Stimulated activated CD8-positive, alpha-beta memory T cell treated with anti-CD3 and anti-CD28 coated beads, Interleukin-12 subunit alpha, Interleukin-12 subunit beta, amount 100 ng/mL, for 4 hours (primary cell): Measurements from ENCODE around the gene MPHOSPH9.

ENCODE experiments used
- DNase-seq: peaks from one replicate; pipeline ENCODE4 v3.0.0-alpha.2; 2020; ENCODE audit warnings: low read depth

The MPHOSPH9 gene

DNA sequence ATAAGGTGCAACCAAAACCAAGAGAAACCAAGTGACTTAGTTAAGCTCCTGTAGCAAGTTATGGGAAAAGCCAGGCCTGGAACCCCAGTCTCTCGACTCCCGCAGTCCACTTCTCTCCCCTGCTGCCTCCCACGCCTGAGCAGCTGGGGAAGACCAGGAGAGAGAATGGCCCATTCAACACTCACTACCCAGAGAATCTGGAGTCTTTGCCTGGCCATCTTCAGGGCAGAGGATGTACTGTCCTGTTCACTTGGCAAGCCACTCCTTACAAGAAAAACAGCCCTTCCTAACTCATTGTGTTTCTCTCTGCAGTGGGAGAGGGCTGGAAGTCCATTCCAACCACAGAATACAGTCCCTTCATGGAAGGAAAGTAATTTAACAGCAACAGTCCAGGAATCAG, 83.9 kb downstream of the MPHOSPH9 start:
- no peak for DNase-seq

- DNase-seq: no peak
Measured at GRCh38 chr12:123148655-123149054, 84.3 kb downstream of the MPHOSPH9 start.

GRCh38 chr12:123148223-123148622, 84.7 kb downstream of the MPHOSPH9 start:
- no peak for DNase-seq

DNA sequence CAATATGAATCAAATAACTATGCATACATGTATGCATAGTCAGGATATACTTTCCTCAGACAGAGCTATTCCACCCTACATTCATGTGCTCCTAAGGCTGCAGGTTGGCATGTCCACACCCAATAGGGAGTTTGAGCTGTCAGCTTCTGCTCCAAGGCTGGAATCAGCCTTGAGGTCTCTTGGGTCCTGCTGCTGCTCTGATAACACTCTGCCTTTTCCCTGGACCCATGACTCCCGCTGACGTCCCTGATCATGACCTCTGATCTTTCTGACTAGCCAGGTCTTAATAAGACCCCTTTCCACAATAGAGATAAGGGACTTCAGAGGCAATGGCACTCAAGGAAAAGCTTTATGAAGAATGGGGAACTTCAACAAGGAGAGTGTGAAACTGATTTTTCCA, 87.7 kb downstream of the MPHOSPH9 start:
- DNase-seq: no peak

- DNase-seq: no peak
Measured at GRCh38 chr12:123143736-123144461, 89.0 kb downstream of the MPHOSPH9 start.

DNA sequence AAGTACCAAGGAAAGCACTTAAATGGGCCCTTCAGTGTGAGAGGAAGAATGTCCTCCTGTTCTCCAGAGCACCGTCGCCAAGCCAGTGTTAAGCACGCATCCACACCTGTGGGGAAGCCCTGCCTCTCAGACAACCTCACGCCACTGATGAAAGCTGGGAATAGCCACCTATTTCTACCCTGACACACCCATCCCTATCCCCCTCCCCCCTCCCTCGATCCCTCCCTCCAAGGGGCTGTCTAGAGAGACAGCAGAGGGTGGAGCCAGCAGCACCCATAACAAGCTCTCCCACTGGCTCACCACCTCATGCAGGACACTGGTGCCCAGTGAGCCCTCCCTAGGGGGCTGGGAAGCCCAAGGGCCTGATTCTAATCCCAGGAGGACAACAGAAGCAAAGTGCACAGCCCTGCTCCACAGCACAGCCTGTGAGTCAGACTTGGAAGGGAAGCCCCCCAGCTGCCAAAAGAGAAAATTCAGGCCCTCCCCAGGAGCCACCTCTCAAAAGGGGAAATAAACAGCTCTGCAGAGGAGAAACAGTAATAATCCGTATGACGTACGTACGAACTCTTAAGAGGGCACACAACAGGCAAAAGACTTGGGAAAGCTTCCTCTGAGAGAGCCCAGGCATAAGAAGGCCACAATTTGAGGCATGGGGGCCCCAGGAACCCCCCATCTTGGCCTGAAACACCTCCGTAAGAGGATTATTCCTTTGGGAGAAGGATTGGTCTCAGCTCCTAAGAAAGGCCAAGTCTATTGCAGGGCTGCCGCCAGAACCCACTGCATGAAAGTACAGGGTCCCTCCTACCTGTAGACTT, 89.8 kb downstream of the MPHOSPH9 start:
- no peak for DNase-seq

DNA sequence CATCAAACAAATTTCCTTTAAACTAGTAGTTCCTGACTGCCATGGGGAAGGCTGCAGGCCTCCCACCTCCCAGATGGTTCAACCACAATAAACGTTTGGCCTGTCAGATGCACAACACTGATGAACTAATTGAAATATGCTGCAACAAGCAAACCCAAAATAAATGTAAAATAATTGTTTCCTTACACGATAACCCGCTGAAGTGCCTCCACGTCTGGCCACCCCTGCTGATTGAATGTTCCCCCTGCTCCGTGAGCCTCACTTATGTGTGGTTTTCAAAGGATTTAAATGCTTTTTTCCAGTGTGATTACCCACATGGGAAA, 90.5 kb downstream of the MPHOSPH9 start:
- DNase-seq: no peak

DNA sequence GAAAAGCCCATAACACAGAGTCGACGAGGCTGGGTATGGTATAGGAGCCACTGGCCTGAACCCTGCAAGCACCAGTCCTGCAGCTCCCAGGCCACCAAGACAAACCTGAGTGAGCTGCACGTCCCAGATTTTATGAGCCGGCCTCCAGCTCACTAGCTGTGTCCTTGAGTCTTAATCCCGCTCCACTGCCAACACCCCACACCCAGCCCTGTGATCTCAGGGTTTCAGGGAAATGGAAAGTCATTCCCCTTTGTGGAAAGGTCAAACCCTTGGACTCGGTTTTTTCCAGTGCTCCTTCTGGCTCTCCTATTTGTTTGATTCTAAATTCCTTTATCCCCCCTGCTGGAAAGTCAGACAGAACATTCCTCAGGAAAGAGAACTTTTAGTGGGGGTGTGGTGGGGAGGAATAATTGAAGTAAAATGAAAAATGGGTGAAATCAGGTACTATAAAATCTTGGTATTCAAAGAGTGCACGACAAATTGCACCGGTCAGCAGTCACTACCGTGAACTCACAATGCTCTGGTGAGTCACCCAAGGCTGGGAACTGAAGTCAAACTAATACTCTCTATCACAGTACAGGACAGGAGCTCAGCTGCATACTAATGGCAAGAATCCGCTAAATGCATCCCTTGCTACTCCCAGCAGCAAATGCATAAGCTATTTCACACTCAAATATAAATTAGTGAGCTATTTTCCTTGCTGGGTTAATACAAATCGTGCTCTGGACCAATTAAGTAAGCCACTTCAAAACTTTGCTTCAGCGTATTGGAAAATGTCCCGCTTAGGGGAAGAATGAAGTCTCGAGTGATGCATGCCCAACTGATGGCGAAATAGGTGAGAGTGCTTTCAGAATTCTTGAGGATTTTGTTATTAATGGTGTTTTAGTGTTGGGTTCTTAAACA, 91.1 kb downstream of the MPHOSPH9 start:
- DNase-seq: no peak

- DNase-seq: no peak
Measured at GRCh38 chr12:123140676-123141614, 92.0 kb downstream of the MPHOSPH9 start.

- no peak for DNase-seq
Measured at GRCh38 chr12:123139926-123140675, 92.8 kb downstream of the MPHOSPH9 start.

- DNase-seq: no peak
Measured at GRCh38 chr12:123135688-123136087, 97.3 kb downstream of the MPHOSPH9 start.

DNA sequence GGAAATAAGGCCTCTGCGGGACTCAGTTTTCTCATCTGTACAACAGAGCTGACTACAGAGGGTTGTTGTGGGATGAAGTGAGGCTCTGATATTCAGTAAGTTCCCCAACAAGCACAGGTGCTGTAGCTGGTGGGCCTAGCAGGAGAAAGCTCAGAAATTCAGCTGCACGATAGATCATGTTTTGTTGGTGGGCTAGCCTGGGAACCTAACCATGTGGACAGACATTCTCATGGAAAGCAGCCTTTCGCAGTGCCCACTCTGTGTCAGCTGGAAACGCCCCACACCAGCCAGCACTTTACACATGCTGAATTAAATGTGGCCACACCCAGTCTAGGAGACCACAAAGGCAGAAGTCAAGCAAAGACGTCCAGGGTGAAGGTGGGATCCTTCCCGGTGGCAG, 98.1 kb downstream of the MPHOSPH9 start:
- no peak for DNase-seq

- DNase-seq: no peak
Measured at GRCh38 chr12:123134271-123134671, 98.7 kb downstream of the MPHOSPH9 start.

- DNase-seq: no peak
Measured at GRCh38 chr12:123133701-123134100, 99.2 kb downstream of the MPHOSPH9 start.

DNA sequence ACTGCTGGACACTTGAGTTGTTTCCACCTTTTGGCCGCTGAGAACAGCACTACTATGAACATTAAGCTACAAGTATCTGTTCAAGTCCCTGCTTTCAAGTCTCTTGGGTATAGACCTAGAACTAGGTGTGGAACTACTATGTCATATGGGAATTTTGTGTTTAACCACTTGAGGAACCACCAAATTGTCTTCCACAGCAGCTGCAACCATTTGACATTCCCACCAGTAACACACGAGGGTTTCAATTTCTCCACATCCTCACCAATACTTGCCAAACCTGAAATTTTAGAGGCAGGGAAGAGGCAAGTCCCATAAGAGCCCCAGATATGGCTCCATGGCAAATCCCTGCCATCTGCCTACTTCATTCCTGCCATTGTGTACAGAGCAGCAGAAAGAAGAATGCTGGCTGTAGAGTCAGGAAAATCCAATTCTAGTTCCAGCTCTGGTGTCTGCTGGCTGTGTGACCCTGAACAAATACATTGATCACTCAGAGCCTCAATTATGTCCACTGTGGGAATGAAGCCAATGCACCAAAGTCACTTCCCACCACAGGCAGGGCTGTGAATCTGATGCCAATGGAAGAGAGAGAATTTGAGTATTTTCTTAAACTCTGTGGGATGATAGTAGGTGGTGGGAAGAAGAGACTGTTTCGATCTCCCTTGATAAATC, 99.9 kb downstream of the MPHOSPH9 start:
- DNase-seq: no peak

- no peak for DNase-seq
Measured at GRCh38 chr12:123131879-123132402, 101.0 kb downstream of the MPHOSPH9 start.

DNA sequence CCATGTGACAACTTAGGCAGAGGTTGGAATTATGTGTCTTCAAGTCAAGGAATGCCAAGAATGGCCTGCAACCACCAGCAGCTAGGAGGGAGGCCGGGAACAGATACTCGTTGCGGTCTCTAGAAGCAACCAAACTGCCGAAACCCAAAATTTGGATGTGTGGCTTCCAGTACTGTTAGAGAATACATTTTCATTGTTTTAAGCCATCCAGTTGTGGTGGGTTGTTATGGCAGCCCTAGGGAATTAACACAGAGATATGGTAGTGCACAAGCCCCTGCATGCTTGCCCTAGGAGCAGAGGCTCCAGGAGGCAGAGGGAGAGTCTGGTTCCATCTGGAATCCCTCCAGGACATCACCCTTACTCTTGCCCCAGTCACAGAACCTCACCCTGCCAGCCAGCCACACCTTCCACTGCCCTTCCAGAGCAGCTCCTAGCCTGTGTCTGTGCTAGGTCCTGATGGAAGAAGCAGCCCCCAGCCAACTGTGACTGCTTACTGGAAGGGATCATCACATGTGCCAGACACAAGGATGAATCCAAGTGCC, 101.6 kb downstream of the MPHOSPH9 start:
- DNase-seq: no peak

DNA sequence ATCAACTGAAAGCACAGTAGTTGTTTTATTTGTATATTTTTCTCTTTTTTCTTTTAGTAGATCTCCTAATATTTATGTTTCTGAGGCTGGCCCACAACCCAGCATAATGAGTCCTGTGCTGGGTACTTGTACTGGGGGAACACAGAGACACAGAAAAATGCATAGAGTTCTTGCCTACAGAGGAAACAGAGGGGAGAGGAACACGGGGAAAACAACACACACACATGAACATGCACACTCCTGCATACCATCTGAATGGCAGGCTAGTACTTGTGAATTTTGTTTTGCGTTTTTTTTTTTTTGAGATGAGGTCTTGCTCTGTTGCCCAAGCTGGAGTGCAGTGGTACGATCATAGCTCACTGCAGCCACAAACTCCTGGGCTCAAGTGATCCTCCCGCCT, 103.3 kb downstream of the MPHOSPH9 start:
- DNase-seq: no peak

DNA sequence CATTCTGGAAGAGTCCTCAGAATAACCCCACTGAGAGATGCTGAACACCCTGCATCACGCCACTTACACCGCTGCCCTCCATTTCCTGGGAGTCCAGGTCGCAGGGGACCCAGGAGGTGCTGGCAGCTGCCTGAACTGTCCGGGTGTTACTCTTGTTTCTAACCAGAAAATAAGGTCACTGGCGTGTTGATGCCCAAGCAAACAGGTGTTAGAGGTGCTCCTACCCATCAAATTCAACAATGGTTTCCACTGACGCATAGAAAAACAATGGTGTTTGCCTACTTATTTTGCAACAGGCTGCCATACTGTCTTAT, 105.8 kb downstream of the MPHOSPH9 start:
- no peak for DNase-seq
